ENCODE results near the gene UNC5B.

Gene UNC5B

DNA sequence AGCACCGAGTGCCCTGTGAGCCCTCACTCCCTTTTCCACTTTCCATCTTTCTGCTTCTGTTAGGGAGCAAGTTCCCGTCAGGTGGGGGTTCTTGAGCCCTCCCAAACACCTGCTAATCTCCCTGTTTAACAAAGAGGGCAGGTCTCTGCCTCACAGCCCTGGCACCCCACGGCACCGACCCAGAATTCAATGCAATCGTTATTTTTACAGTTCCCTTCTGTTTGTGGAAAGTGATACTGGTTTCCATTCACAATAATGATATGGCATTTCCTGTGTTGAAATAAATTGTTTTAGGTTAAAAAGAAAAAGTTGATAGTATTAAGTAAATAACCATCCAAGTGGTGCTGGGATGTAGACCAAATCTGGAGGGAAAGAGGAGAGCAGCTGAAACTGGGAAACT, 67.8 kb downstream of the UNC5B start:
- no peak for DNase-seq

DNA sequence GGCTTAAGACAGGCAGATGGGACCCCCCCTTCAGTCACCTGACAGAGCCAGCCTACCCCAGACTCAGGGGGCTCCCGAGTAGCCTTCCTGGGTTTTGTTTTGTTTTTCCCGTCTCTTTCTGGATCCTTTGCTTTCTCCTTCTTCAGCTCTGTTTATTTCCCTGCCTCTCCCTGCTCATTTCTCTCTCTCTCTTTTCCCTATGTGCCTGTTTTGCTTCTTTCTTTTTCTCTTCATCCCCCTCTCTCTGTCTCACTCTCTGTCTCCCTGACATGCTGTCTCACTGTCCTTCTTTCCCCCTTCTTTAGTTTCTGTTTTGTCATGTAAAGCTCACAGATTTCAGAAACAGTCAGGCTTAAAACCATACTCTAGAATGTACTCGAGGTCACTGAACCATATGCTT, 68.5 kb downstream of the UNC5B start:
- DNase-seq, result no peak

DNA sequence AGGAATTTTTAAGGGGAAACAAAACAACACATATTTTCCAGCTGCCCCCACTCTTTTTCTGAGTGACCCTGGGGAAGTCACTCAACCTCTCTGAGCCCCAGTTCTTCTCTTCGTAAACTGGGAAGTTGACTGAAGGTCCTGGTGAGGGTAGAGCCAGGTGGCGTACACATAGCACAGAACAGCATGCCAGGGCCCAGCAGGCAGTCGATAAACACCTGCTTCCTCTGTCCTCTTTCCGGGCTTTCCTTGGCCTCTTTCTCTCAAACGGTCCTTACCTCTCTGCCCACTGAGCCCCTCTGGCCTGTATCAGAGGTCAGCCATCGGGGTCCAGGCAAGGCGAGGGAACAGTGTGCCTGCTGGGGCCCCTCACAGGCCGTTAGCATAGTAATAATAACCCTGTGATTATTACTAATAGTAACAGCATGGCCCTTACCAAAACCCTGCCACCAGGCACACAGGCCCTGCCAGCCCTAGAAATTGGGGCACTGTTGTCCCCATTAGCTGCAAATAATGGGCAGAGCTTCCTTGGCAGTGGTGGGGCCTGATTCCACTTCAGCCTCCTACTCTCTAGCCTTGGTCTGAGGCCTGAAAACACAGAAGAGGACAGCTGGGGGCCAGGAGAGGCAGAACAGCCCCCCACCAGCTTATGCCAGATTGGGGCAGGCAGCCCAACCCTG, 69.4 kb downstream of the UNC5B start:
- DNase-seq, result no peak

- DNase-seq, result no peak
Measured at GRCh38 chr10:71282323-71282680, 69.9 kb downstream of the UNC5B start.

- DNase-seq, result no peak
Measured at GRCh38 chr10:71283410-71283809, 71.0 kb downstream of the UNC5B start.

DNA sequence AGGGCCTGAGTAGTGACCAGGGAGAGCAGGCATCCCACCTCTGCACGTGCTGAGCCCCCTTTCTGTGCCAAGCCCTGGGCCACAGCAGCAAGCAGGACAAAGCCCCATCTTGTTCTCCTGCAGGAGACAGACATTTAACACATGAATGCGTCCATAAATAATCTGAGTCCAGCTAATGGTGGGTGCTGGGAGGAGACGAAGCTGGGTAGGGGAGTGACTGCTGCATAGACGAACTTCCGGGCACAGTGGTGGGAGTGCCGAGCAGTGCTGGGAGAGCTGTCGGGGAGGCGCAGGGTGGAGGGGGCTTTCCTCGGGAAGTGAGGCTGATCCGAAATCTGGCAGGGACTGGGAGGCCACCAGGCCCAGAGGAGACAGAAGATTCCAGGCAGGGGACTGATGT, 71.5 kb downstream of the UNC5B start:
- DNase-seq, result no peak

DNA sequence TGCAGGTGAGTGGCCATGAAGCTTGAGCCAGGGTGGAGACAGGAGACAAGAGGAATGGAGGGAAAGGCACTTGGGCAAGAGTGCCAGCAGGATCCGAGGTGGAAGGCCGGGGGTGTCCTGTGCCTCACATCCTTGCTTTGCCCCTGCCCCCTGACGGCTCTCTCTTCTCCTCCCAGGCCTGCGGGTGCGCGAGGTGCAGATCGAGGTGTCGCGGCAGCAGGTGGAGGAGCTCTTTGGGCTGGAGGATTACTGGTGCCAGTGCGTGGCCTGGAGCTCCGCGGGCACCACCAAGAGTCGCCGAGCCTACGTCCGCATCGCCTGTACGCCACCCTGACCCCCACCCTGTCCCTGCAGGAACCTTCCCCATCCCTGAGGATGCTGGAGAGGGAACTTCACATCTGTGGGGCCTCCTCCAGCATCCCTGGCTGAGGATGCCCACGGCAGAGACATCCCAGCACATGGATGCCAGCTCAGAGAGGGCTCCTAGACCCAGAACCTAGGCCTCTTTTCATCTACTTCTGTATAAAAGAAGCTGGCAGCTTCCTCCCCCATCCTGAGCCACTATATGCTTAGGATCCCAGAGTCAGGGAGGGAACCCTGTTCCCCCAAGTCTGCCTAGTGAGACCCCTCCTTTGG, 72.3 kb downstream of the UNC5B start:
- no peak for DNase-seq

GRCh38 chr10:71285180-71285545, 72.8 kb downstream of the UNC5B start:
- peak in 35 of 58 donors; percentile 13 to 70 (median 28) for DNase-seq

DNA sequence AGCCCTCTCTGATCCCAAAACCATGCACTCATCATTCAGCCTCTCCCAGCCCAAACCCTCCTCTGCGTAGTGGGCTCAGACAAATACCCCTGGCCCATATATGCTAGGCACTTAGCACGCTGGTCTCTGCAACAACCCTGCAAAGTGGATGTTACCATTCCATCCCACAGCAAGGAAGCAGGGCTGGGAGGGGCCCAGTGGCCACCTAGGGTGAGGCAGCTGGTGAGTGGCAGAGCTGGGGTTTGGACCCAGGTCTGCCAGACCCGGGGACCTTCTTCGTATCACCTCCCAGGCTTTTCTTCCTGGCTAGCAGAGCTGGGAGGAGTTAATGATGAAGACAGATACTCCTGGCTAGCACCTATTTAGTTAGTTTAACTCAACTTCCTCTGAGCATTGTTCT, 73.6 kb downstream of the UNC5B start:
- no peak for DNase-seq

DNA sequence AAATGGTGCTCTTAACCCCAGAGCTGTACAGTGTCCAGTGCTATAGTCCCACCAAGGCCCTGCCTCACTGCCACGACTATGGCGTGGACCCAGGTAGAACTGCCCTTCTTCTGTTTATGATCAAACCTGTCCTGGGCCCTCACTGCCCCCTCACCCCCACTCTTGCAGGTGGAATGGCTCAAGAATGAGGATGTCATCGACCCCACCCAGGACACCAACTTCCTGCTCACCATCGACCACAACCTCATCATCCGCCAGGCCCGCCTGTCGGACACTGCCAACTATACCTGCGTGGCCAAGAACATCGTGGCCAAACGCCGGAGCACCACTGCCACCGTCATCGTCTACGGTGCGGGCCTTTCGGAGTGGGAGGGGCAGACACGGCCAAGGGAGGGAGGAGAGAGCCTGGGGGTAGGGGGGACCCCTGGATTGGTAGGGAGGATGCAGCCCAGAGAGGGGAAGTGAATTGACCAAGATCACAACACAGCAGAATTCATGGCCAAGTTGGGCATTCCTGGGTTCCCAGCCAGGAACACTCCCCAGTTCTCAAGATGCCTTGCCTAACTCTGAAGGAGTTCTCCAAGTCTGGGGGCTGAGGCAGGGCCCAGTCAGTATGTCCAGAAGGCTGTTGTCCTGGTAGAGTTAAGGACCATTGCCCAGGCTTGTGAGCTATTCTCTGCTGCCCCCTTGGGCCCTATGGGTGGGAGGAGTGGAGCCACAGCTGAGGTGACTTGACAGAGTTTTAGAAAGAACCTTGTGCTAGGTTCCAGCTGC, 74.3 kb downstream of the UNC5B start:
- no peak for DNase-seq

- no peak for DNase-seq
Measured at GRCh38 chr10:71287456-71287855, 75.1 kb downstream of the UNC5B start.

DNA sequence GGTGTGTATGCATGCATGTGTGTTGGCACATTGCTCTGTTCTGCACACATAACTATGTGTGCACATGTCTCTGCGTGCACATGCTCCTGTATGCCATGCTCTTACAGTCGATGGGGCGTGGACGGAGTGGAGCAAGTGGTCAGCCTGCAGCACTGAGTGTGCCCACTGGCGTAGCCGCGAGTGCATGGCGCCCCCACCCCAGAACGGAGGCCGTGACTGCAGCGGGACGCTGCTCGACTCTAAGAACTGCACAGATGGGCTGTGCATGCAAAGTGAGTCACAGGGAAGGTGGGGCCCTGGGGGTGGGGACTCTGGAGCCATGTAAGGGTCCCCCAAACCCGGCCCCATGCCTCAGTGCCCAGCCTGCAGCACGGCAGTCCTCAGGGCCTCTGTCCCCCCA, 76.1 kb downstream of the UNC5B start:
- DNase-seq, result no peak

DNA sequence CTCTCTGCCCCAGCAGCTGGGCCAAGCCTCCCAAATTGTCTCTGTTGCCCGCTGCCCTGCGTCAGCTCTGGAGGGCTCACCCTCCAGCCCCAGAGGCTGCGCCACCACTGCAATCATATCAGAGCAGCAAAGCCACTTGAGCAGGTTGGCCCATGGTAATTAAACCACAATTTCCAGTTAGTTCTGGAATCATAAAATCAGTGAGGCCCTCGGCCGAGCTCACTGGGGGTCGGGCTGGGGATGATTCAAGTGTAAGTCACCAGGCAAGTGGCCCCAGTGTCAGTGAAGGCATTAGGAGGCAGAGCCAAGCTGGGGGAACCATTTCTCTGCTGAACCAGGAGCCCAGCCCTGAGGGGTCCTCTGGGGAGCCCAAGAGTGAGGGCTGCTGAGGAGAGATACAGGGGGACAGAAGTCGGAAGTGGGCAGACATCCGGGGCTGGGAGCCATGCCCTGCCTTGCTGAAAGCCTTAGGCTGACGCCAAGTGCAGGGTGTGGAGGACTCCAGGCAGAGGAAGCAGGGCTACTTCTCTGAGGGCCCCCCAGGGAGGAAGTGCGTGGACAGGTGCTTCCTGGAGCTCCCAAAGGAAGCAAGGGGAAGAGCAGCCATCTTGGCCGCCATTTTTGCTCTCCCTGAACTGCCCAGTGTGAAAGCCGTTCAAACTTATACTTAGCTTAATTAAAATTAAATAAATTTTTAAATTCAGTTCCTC, 77.2 kb downstream of the UNC5B start:
- no peak for DNase-seq

GRCh38 chr10:71290331-71290730, 78.0 kb downstream of the UNC5B start:
- no peak for DNase-seq

DNA sequence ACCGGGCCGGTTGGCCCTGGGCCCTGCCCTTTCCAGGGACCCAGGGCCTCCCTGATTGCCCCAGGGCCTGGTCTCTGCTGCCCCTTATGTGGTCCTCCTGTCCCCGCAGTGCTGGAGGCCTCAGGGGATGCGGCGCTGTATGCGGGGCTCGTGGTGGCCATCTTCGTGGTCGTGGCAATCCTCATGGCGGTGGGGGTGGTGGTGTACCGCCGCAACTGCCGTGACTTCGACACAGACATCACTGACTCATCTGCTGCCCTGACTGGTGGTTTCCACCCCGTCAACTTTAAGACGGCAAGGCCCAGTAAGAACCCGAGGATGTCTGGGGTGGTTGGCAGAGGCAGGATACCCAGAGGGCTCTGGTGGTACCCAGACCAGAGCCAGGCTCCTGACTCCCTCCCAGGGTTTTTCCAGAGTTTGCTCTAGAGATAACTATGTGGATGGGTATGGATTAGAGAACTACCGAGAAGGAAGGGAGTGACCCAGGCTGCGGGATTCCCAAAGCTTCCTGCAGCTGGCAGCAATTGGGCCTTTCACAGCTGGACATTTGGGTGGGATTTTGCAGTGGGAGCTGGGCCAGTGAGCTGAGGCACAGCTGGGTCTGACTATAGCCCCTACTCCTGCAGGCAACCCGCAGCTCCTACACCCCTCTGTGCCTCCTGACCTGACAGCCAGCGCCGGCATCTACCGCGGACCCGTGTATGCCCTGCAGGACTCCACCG, 78.6 kb downstream of the UNC5B start:
- no peak for DNase-seq

DNA sequence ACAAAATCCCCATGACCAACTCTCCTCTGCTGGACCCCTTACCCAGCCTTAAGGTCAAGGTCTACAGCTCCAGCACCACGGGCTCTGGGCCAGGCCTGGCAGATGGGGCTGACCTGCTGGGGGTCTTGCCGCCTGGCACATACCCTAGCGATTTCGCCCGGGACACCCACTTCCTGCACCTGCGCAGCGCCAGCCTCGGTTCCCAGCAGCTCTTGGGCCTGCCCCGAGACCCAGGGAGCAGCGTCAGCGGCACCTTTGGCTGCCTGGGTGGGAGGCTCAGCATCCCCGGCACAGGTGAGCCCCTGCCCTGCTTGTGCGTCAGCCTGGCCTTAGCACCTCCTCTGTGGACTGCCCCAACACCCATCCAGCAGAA, 79.1 kb downstream of the UNC5B start:
- DNase-seq, result no peak

DNA sequence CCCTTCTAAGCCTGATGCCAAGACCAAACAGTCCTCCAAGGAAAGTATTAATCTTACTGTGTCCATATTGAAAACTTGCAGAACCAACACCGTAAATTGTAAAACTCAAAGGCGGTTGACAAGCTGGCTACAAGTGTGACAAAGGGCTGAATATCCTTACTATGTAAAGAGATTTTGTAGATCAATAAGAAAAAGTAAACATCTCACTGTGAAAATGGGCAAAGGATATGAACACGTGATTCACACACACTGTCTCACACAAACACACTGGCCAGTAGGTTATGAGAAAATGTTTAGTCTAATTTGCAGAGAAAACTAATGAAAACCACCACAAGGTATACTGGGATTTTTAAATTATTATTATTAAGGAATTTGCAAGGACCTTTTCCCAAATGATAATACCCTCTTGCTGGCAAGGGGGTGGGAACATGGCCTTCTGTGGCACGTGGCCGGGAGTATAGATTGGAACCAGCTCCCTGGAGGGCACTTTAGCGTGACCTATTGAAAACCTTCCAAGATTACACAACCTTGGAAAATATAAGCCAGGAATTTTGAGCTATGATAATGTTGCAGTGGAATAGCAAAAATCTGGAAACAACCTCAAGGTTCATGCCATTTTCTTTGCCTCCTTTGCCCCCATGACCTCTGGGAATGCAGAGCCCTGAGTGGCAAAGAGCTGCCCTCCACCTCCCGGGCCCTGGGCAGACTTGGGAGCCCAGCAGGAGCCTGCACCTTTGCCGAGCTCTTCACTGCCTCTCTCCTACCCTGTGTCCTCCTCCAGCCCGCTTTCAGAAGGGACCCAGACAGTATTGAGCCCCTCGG, 80.5 kb downstream of the UNC5B start:
- DNase-seq, result no peak

DNA sequence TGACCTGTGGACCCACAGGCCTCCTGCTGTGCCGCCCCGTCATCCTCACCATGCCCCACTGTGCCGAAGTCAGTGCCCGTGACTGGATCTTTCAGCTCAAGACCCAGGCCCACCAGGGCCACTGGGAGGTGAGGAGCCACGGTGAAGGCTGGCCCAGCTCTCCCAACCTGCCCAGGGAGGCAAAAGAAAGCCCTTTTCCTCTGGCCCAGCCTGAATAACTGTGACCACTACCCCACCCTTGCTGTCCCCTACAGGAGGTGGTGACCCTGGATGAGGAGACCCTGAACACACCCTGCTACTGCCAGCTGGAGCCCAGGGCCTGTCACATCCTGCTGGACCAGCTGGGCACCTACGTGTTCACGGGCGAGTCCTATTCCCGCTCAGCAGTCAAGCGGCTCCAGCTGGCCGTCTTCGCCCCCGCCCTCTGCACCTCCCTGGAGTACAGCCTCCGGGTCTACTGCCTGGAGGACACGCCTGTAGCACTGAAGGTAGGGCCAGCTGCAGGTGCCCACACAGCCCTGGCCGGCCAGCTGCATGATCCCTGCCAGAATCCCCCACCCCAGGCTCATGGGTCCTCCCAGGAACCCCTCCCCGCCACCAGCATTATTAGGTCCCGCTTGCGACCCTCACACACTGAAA, 81.2 kb downstream of the UNC5B start:
- peak in 3 of 58 donors; percentile 12 to 32 (median 21) for DNase-seq

DNA sequence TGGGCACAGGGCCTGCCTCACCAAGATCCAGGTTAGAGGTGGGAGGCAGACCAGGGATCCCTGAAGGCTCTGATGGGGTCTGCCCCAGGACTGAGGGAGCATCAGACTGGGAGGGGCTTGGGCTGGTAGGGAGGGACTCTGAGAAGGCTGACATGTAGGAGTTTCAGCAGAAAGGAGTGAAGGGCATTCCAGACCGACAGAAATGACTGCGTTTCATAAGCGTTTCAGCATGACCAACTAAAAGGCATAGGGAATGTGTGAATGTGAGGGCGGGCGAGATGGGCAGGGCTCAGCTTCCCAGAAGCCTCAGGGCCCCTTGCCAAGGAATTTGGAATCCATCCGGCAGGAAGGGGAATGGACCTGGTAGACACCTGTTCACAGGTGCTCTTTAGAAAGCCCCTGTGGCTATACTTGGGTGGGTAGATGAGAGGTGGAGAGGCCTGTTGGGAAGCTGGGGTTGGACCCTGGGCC, 81.8 kb downstream of the UNC5B start:
- peak in 10 of 58 donors; percentile 12 to 44 (median 22) for DNase-seq

DNA sequence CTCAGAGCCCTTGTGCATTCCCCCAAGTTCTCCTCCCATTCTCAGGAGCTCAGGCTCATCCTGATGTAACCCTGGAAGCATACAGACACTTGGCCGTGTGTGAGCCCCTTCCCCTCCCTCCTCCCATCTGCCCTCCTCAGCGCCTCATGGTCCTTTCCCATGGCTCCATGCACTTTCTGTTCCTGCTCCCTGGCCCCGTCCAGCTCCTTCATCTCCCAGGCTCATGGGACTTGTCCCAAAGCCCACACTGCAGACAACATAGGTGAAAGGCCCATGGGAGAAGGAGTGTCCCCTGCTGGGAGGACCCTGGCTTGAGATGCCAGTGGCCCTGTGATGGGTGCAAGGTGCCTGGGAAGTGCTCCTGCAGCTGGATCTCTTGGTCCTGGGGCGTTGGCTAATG, 82.5 kb downstream of the UNC5B start:
- DNase-seq, result no peak

All from anterior cingulate cortex (tissue), 58 donors.